HEK293T (cell line): Measurements from ENCODE around the gene TUFM.

ENCODE experiments used
- ARNT ChIP-seq: fragments of 450-650 bp; IDR thresholded peaks from 2 replicates; pipeline ENCODE4 v1.6.1; 2017; ENCODE audit warnings: mild to moderate bottlenecking
- BHLHE40 ChIP-seq: fragments of 450-650 bp; IDR thresholded peaks from 2 replicates; pipeline ENCODE4 v1.6.1; 2016; ENCODE audit warnings: mild to moderate bottlenecking, moderate library complexity, borderline replicate concordance
- ELF4 ChIP-seq: fragments of 450-650 bp; IDR thresholded peaks from 2 replicates; pipeline ENCODE4 v1.6.1; 2017; ENCODE audit warnings: antibody characterized with exemption
- FOXA1 ChIP-seq: fragments of 450-650 bp; IDR thresholded peaks from 2 replicates; pipeline ENCODE4 v1.6.1; 2016; ENCODE audit warnings: mild to moderate bottlenecking
- FOXM1 ChIP-seq: fragments of 450-650 bp; IDR thresholded peaks from 2 replicates; pipeline ENCODE4 v1.6.1; 2017; ENCODE audit warnings: mild to moderate bottlenecking, borderline replicate concordance
- HDGF ChIP-seq: fragments of 450-650 bp; IDR thresholded peaks from 2 replicates; pipeline ENCODE4 v1.6.1; 2017; ENCODE audit warnings: antibody characterized with exemption, borderline replicate concordance
- LEF1 ChIP-seq: fragments of 450-650 bp; IDR thresholded peaks from 2 replicates; pipeline ENCODE4 v1.6.1; 2017; ENCODE audit warnings: mild to moderate bottlenecking, borderline replicate concordance
- PKNOX1 ChIP-seq: fragments of 450-650 bp; IDR thresholded peaks from 2 replicates; pipeline ENCODE4 v1.6.1; 2016
- SP1 ChIP-seq: fragments of 450-650 bp; IDR thresholded peaks from 2 replicates; pipeline ENCODE4 v1.6.1; 2017
- SUZ12 ChIP-seq: fragments of 450-650 bp; IDR thresholded peaks from 2 replicates; pipeline ENCODE4 v1.6.1; 2016; ENCODE audit warnings: mild to moderate bottlenecking
- TARDBP ChIP-seq: fragments of 450-650 bp; IDR thresholded peaks from 2 replicates; pipeline ENCODE4 v1.6.1; 2016

DNA sequence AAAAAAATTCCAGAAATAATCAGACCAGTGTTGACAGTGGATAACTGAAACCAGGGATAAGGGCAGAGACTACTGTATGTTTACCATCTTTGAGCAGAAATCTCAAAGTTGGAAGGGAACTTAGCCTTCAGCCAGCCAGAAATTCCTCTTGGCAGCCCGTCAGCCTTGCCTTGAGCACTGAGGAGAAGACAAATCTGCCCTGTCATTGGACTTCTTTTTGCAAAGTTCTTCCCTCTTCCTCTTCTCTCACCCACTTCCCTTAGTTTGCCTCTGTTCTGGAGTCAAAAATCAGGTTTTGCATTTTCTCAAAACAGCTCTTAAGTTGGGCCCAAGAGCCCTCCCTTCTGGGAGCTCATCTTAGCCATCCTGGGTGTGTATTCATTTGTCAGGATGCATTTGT lies 6.2 kb downstream of the TUFM start:
- TF ChIP-seq BHLHE40: no peak
- no peak for TF ChIP-seq HDGF
- TF ChIP-seq FOXM1: no peak
- no peak for TF ChIP-seq PKNOX1
- TF ChIP-seq FOXA1: no peak
- no peak for TF ChIP-seq ELF4
- TF ChIP-seq LEF1: no peak
- TF ChIP-seq ARNT: no peak
- no peak for TF ChIP-seq TARDBP
- TF ChIP-seq SP1: no peak
- TF ChIP-seq SUZ12: no peak
